ENCODE measurements around the gene TVP23A.
"Not testable (repeated sequence)": the region's sequence is repeated elsewhere in the genome, so short reads cannot be mapped to it uniquely, and the experiment has no call there.

The TVP23A gene

DNA sequence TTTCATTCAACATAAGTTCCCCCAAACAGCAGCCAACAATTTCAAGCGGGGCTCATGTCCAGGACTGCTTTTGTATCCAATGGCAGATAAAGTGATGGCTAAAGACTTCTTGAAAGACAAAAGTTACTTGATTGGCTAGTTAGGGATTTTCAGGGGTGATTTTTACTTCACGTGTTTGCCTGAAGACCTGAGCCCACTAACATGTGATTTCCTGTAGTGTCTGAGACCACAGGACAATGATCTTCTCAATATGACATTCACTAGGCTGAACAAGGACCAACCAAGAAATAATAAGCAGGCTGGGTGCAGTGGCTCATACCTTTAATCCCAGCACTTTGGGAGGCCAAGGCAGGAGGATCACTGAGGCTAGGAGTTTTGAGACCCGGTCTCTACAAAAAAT, 10.4 kb downstream of the TVP23A start:
- Mint-ChIP-seq H3K9me3 (no peaks in the 10 kb centered on the region), H3K27me3 (ENCODE audit: low read depth, poor library complexity) (no peaks in the 10 kb centered on the region), H3K27ac (peak overlapping the region; percentile 71), H3K4me1 (peaks cover 6% of the 10 kb centered on the region), H3K4me3 (no peak overlapping the region), H3K36me3 (ENCODE audit: low read depth) (peaks cover 13% of the 10 kb centered on the region)
- TF ChIP-seq, protein P1, sequence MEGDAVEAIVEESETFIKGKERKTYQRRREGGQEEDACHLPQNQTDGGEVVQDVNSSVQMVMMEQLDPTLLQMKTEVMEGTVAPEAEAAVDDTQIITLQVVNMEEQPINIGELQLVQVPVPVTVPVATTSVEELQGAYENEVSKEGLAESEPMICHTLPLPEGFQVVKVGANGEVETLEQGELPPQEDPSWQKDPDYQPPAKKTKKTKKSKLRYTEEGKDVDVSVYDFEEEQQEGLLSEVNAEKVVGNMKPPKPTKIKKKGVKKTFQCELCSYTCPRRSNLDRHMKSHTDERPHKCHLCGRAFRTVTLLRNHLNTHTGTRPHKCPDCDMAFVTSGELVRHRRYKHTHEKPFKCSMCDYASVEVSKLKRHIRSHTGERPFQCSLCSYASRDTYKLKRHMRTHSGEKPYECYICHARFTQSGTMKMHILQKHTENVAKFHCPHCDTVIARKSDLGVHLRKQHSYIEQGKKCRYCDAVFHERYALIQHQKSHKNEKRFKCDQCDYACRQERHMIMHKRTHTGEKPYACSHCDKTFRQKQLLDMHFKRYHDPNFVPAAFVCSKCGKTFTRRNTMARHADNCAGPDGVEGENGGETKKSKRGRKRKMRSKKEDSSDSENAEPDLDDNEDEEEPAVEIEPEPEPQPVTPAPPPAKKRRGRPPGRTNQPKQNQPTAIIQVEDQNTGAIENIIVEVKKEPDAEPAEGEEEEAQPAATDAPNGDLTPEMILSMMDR (IDR thresholded peaks at IDR 0.05): no peak
- no peak for DNase-seq

- no peaks in the 10 kb centered on the region for H3K9me3 Mint-ChIP-seq
- TF ChIP-seq, protein P1 (IDR thresholded peaks at IDR 0.05): no peak
- H3K4me3 Mint-ChIP-seq: no peak overlapping the region
- peaks cover 13% of the 10 kb centered on the region for H3K36me3 Mint-ChIP-seq (ENCODE audit: low read depth)
- H3K27ac Mint-ChIP-seq: no peak overlapping the region
- H3K27me3 Mint-ChIP-seq (ENCODE audit: low read depth, poor library complexity): no peaks in the 10 kb centered on the region
- DNase-seq: no peak
- H3K4me1 Mint-ChIP-seq: peaks cover 6% of the 10 kb centered on the region
These were observed 11.9 kb downstream of the TVP23A start for GRCh38 chr16:10806698-10807097.

DNA sequence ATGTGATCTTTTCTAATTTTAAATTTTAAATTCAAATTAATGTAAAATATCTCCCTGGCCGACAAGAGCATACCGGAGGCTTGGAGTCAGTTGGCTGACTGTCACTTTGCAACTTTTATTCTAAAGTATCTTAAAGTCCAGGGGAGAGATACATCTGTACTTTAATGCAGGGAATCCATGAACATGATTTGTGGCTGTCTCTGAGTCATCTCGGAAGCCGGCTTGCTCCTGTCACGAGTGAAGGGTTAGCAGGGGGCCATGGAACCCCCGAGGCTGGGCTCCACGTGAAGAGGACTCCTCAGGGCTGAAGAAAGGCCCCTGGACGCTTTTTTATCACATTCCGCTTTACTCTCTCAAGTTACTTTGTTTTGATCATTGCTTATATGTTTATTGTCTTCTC, 13.3 kb downstream of the TVP23A start:
- DNase-seq: no peak
- H3K4me1 Mint-ChIP-seq: peaks cover 6% of the 10 kb centered on the region
- no peaks in the 10 kb centered on the region for H3K9me3 Mint-ChIP-seq
- TF ChIP-seq, protein P1 (IDR thresholded peaks at IDR 0.05): no peak
- H3K27me3 Mint-ChIP-seq (ENCODE audit: low read depth, poor library complexity): no peaks in the 10 kb centered on the region
- no peak overlapping the region for H3K27ac Mint-ChIP-seq
- no peak overlapping the region for H3K4me3 Mint-ChIP-seq
- peaks cover 6% of the 10 kb centered on the region for H3K36me3 Mint-ChIP-seq (ENCODE audit: low read depth)

DNA sequence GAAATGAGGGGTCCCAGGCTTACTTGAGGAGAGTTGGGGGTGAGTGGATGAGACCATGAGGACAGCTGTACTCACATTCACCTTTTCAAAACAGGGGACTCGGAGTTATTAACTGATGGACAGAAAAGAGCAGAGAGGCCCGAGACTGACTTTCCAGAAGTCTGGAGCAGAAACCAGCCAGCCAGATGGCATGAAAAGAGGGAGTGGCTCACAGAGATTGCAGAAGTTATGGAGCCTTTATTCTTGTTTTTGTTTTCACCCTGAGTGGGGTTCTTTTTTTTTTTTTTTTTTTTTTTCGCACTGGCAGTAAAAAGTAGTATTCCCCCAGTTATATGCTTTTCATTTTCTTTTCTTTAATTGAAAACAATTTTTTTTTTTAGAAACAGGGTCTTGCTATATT, 18.9 kb downstream of the TVP23A start:
- peak overlapping the region; percentile 65 for H3K27ac Mint-ChIP-seq
- TF ChIP-seq, protein P1 (IDR thresholded peaks at IDR 0.05): no peak
- H3K4me3 Mint-ChIP-seq: no peak overlapping the region
- no peaks in the 10 kb centered on the region for H3K27me3 Mint-ChIP-seq (ENCODE audit: low read depth, poor library complexity)
- DNase-seq: no peak
- no peaks in the 10 kb centered on the region for H3K9me3 Mint-ChIP-seq
- H3K36me3 Mint-ChIP-seq (ENCODE audit: low read depth): peaks cover 5% of the 10 kb centered on the region
- H3K4me1 Mint-ChIP-seq: peaks cover 5% of the 10 kb centered on the region

DNA sequence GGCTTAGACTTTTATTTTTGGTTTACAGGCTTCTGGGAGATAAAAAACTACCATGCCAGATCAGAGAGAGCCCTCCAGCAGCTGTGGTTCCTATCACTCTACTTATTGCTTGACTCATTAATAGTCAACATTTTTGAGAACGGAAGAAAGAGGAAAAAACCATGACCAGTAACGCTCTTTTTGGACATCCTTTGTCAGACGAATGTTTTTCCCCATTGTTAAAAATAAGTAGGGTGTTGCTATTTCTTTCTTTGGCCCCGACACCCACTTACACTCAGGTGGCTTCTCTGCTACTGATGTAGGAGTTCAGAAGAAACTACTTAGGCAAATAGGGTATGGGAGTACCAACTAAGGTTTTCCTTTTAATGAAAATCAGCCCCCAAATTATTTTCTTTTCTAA, 27.5 kb downstream of the TVP23A start:
- H3K4me1 Mint-ChIP-seq: peaks cover 6% of the 10 kb centered on the region
- TF ChIP-seq, protein P1 (IDR thresholded peaks at IDR 0.05): no peak
- DNase-seq: no peak
- peaks cover 9% of the 10 kb centered on the region for H3K36me3 Mint-ChIP-seq (ENCODE audit: low read depth)
- H3K27me3 Mint-ChIP-seq (ENCODE audit: low read depth, poor library complexity): peaks cover 3% of the 10 kb centered on the region
- peaks cover 6% of the 10 kb centered on the region for H3K9me3 Mint-ChIP-seq
- H3K4me3 Mint-ChIP-seq: no peak overlapping the region
- H3K27ac Mint-ChIP-seq: no peak overlapping the region

GRCh38 chr16:10788630-10789029, 30.0 kb downstream of the TVP23A start:
- H3K27me3 Mint-ChIP-seq (ENCODE audit: low read depth, poor library complexity); H3K9me3 Mint-ChIP-seq; H3K4me3 Mint-ChIP-seq; H3K27ac Mint-ChIP-seq; DNase-seq; H3K36me3 Mint-ChIP-seq (ENCODE audit: low read depth); H3K4me1 Mint-ChIP-seq: not testable (repeated sequence)

All from nephron progenitor cell (in vitro differentiated cells).